Activated CD4-positive, alpha-beta T cell treated with anti-CD3 and anti-CD28 coated beads for 36 hours (primary cell): ENCODE measurements around the gene ABHD10. TPM values are rescaled to one million over a fixed set of nuclear protein-coding genes. Genes with fewer than 3 reads are reported as not detected.

Source experiments
- ATAC-seq: fragments of 200-7000 bp; cut with Tn5 transposase; one replicate; pipeline ENCODE4 v1.10.0; 2021; ENCODE audit warnings: mild to moderate bottlenecking, moderate library complexity
- CTCF ChIA-PET: fragments of 350-600 bp; sonication (Branson Sonifier 250); formaldehyde crosslinking; loops from one replicate; lab custom pipeline; 2021; ENCODE audit warnings: antibody characterized with exemption; lab: Charles Lee
- POLR2A ChIA-PET: fragments of 350-600 bp; sonication (Branson Sonifier 250); formaldehyde crosslinking; loops from one replicate; lab custom pipeline; 2021; ENCODE audit warnings: antibody characterized with exemption, inconsistent platforms; lab: Charles Lee
- DNase-seq: peaks from one replicate; pipeline ENCODE4 v3.0.0-alpha.2; 2020
- H3K27ac Mint-ChIP-seq: one replicate; pipeline ENCODE4 v1.8.0; 2021; ENCODE audit warnings: mixed read lengths
- H3K27me3 Mint-ChIP-seq: one replicate; pipeline ENCODE4 v1.8.0; 2021; ENCODE audit warnings: mixed read lengths
- H3K36me3 Mint-ChIP-seq: one replicate; pipeline ENCODE4 v1.8.0; 2021; ENCODE audit warnings: low read depth, mixed read lengths
- H3K4me1 Mint-ChIP-seq: one replicate; pipeline ENCODE4 v1.8.0; 2021; ENCODE audit warnings: mixed read lengths
- H3K4me3 Mint-ChIP-seq: one replicate; pipeline ENCODE4 v1.8.0; 2021; ENCODE audit warnings: mild to moderate bottlenecking, moderate library complexity, mixed read lengths
- H3K9me3 Mint-ChIP-seq: one replicate; pipeline ENCODE4 v1.8.0; 2021; ENCODE audit warnings: low read depth, mixed read lengths
- intact Hi-C, 2 experiments: fragments of 100-400 bp; cut with DNase I in 1 of 2; cut with micrococcal nuclease in 1 of 2; formaldehyde crosslinking; loops; one replicate each; pipeline versions ENCODE4 v1.14.2 to v1.15.1; 2022 to 2024; cut with DNase I, micrococcal nuclease
- total RNA-seq, 2 experiments: library from RNA; stranded (reverse); gene quantifications; one replicate each; pipeline ENCODE4 v1.2.3, GENCODE V29; 2021

ABHD10 gene
- total RNA-seq, 2 experiments from 2014 or later: 58.7 to 64.1 TPM

- ChIA-PET CTCF (interaction anchor here (0.6 to 20.3 kb wide), 8 partner anchors 16 to 346 kb away, joined by 3 to 515 read pairs (median 40); partner anchors contain the start of genes ABHD10 and TAGLN3), POLR2A (no interaction called here)
- intact Hi-C loops: loop anchor here in 1 of 2 experiments (10.0 kb wide), 1 partner anchor 117 kb away; no protein-coding TSS in a partner anchor
Observed at GRCh38 chr3:112011376-112011940, 32.6 kb downstream of the ABHD10 start.

GRCh38 chr3:112012205-112012992 lies 33.6 kb downstream of the ABHD10 start:
- intact Hi-C loops: loop anchor here in 1 of 2 experiments (2.0 to 10.0 kb wide), 2 partner anchors 14 to 118 kb away; partner anchors contain the start of gene TAGLN3
- ATAC-seq (no peak), DNase-seq (no peak)
- no peaks in the 10 kb centered on the region for H3K36me3 Mint-ChIP-seq
- ChIA-PET CTCF (interaction anchor here (0.7 to 20.3 kb wide), 21 partner anchors 17 to 344 kb away, joined by 3 to 515 read pairs (median 8); partner anchors contain the start of genes ABHD10 and TAGLN3), POLR2A (interaction anchor here (0.7 kb wide), 1 partner anchor 9 kb away, joined by 3 read pairs; no protein-coding TSS in a partner anchor)
- H3K9me3 Mint-ChIP-seq: no peaks in the 10 kb centered on the region
- peaks cover 20% of the 10 kb centered on the region for H3K4me1 Mint-ChIP-seq
- no peak overlapping the region for H3K4me3 Mint-ChIP-seq
- no peak overlapping the region for H3K27ac Mint-ChIP-seq
- no peaks in the 10 kb centered on the region for H3K27me3 Mint-ChIP-seq

More at GRCh38 chr3:112011376-112011940, 32.6 kb downstream of the ABHD10 start:
- H3K27me3 Mint-ChIP-seq: no peaks in the 10 kb centered on the region
- no peak overlapping the region for H3K4me3 Mint-ChIP-seq
- no peak for DNase-seq
- peaks cover 17% of the 10 kb centered on the region for H3K4me1 Mint-ChIP-seq
- no peak overlapping the region for H3K27ac Mint-ChIP-seq
- H3K9me3 Mint-ChIP-seq: no peaks in the 10 kb centered on the region
- ATAC-seq: no peak
- no peaks in the 10 kb centered on the region for H3K36me3 Mint-ChIP-seq

DNA sequence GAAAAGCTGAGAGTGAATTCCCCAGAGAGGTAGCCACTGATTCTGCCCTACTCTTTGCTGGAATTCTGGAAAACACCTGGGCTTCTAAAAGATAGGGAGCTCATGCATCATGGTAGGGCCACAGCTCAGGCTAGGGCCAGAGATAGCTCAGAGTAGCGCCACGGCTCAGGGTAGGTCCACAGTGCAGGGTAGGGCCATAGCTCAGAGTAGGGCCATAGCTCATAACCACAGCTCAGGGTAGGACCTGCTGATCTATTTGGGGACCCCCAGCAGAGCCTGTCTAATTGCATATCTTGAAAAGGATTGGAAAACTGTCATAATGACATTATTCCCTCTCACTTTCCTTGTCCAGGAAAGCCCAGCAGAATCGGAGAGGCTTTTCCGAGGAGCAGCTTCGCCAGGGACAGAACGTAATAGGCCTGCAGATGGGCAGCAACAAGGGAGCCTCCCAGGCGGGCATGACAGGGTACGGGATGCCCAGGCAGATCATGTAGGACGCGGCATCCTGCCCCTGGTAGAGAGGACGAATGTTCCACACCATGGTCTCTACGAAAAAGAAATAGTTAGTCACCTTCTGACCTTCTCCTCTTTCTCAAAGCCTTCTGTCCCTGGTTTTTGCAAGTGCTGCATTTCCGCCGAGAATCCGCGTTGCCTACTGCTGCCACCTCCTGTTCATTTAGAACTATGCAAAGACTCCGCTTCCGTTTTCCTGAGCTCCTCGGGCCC lies 34.4 kb downstream of the ABHD10 start:
- peaks cover 20% of the 10 kb centered on the region for H3K4me1 Mint-ChIP-seq

GRCh38 chr3:112013784-112014143 lies 34.9 kb downstream of the ABHD10 start:
- ATAC-seq (peak; percentile 13), DNase-seq (no peak)
- Mint-ChIP-seq H3K9me3 (no peaks in the 10 kb centered on the region), H3K27me3 (no peaks in the 10 kb centered on the region), H3K4me1 (peaks cover 20% of the 10 kb centered on the region), H3K36me3 (no peaks in the 10 kb centered on the region), H3K27ac (peak overlapping the region; percentile 17), H3K4me3 (no peak overlapping the region)
- ChIA-PET CTCF (interaction anchor here (0.6 to 20.3 kb wide), 53 partner anchors 9 to 500 kb away, joined by 3 to 515 read pairs (median 4); partner anchors contain the start of genes ABHD10, PHLDB2, TAGLN3 and TMPRSS7), POLR2A (interaction anchor here (0.6 to 0.7 kb wide), 3 partner anchors 9 to 130 kb away, joined by 3 to 5 read pairs (median 3); partner anchors contain the start of gene ABHD10)
- intact Hi-C loops: loop anchor here (1.0 to 10.0 kb wide), 7 partner anchors 11 to 344 kb away; partner anchors contain the start of gene TAGLN3 (in 1 of the 2)

More for the DNA sequence above, 34.4 kb downstream of the ABHD10 start:
- Mint-ChIP-seq H3K4me3 (no peak overlapping the region), H3K36me3 (no peaks in the 10 kb centered on the region), H3K27me3 (no peaks in the 10 kb centered on the region), H3K27ac (peak overlapping the region; percentile 29), H3K9me3 (no peaks in the 10 kb centered on the region)
- ATAC-seq (peak; percentile 96), DNase-seq (peak; percentile 82)
- intact Hi-C loops: loop anchor here (1.0 to 10.0 kb wide), 7 partner anchors 11 to 344 kb away; partner anchors contain the start of gene TAGLN3 (in 1 of the 2)
- ChIA-PET CTCF (interaction anchor here (0.6 to 20.3 kb wide), 55 partner anchors 9 to 501 kb away, joined by 3 to 515 read pairs (median 4); partner anchors contain the start of genes ABHD10, PHLDB2, TAGLN3 and TMPRSS7), POLR2A (interaction anchor here (0.6 to 0.7 kb wide), 3 partner anchors 10 to 130 kb away, joined by 3 to 5 read pairs (median 3); partner anchors contain the start of gene ABHD10)

DNA sequence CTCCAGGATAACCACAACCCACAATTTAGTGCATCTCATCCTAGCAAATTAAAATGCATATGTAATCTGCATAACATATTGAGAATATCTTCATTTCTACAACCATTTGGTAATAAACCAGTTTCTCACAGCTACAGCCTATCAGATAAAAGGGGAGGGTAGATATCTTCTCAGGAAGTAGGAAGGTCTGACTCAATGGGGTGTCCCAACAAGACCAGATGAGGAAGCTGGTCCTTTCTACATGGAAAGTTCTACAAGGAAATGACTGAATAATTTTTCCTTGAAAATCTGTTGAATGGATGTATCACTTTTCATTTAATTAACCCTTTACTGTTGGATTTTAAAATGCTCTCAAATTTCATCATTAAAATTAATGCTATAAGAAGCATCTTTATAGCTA lies 38.3 kb downstream of the ABHD10 start:
- H3K4me1 Mint-ChIP-seq: peaks cover 20% of the 10 kb centered on the region
- H3K27ac Mint-ChIP-seq: no peak overlapping the region
- DNase-seq: no peak
- POLR2A ChIA-PET: no interaction called here
- H3K36me3 Mint-ChIP-seq: no peaks in the 10 kb centered on the region
- H3K27me3 Mint-ChIP-seq: no peaks in the 10 kb centered on the region
- H3K4me3 Mint-ChIP-seq: no peak overlapping the region
- no peak for ATAC-seq
- intact Hi-C loops: loop anchor here in 1 of 2 experiments (10.0 kb wide), 1 partner anchor 122 kb away; no protein-coding TSS in a partner anchor
- no peaks in the 10 kb centered on the region for H3K9me3 Mint-ChIP-seq
- CTCF ChIA-PET: interaction anchor here (0.6 to 20.3 kb wide), 10 partner anchors 9 to 638 kb away, joined by 3 to 515 read pairs (median 5); partner anchors contain the start of genes ABHD10, PHLDB2 and TAGLN3

DNA sequence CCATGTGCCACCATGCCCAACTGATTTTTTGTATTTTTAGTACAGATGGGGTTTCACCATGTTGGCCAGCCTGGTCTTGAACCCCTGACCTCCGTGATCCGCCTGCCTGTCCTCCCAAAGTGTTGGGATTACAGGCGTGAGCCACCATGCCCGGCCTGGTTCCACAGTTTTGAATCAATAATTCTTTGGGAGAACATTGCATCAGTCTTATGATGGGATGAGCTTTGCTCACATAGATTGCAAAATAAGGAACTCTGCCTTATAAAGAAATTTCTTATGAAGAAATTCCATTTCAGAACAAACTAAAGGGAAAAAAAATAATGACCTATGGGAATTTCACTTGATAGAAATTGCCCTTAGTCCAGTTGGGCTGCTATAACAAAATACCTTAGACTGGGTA lies 39.9 kb downstream of the ABHD10 start:
- CTCF ChIA-PET: interaction anchor here (20.3 kb wide), 1 partner anchor 23 kb away, joined by 515 read pairs; the partner anchor contains the start of gene TAGLN3

GRCh38 chr3:112019716-112020115 lies 40.9 kb downstream of the ABHD10 start:
- ChIA-PET CTCF (interaction anchor here (1.0 to 20.3 kb wide), 3 partner anchors 22 to 24 kb away, joined by 3 to 515 read pairs (median 5); partner anchors contain the start of gene TAGLN3), POLR2A (no interaction called here)
- Mint-ChIP-seq H3K27me3 (no peaks in the 10 kb centered on the region), H3K9me3 (no peaks in the 10 kb centered on the region), H3K4me1 (peaks cover 3% of the 10 kb centered on the region), H3K27ac (no peak overlapping the region), H3K36me3 (no peaks in the 10 kb centered on the region), H3K4me3 (no peak overlapping the region)
- intact Hi-C loops: loop anchor here in 1 of 2 experiments (10.0 kb wide), 1 partner anchor 125 kb away; no protein-coding TSS in a partner anchor
- DNase-seq (no peak), ATAC-seq (no peak)

More for the DNA sequence above, 39.9 kb downstream of the ABHD10 start:
- Mint-ChIP-seq H3K4me1 (peaks cover 8% of the 10 kb centered on the region), H3K27me3 (no peaks in the 10 kb centered on the region), H3K36me3 (no peaks in the 10 kb centered on the region), H3K4me3 (no peak overlapping the region), H3K9me3 (no peaks in the 10 kb centered on the region), H3K27ac (no peak overlapping the region)
- intact Hi-C loops: loop anchor here in 1 of 2 experiments (10.0 kb wide), 1 partner anchor 124 kb away; no protein-coding TSS in a partner anchor
- POLR2A ChIA-PET: interaction anchor here (0.6 kb wide), 1 partner anchor 16 kb away, joined by 3 read pairs; no protein-coding TSS in a partner anchor
- ATAC-seq (no peak), DNase-seq (no peak)

DNA sequence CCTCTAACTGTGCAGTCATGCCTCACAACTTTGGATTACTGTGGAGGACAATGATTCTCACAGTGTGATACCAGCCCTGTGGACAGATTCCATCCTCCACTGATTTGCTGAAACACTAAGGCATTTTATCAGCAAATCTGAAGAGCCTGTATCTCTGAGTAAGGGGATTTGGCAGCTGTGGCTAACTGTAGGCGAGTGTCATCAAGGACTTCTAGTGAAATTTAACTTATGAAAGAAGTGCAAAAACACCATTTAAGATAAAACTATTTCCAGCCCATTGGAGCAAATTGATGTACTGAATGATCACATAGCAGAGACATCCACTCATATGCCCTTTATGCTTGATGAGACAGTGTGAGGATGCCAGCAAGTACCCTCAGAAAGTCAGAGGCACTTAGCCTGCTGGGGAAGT lies 41.9 kb downstream of the ABHD10 start:
- Mint-ChIP-seq H3K4me1 (peaks cover 3% of the 10 kb centered on the region), H3K4me3 (no peak overlapping the region), H3K36me3 (no peaks in the 10 kb centered on the region), H3K27me3 (no peaks in the 10 kb centered on the region), H3K9me3 (no peaks in the 10 kb centered on the region), H3K27ac (no peak overlapping the region)
- no peak for DNase-seq
- intact Hi-C loops: no loop called here
- CTCF ChIA-PET: interaction anchor here (1.1 to 20.3 kb wide), 2 partner anchors 21 to 25 kb away, joined by 5 to 515 read pairs; partner anchors contain the start of gene TAGLN3
- ATAC-seq: no peak
- POLR2A ChIA-PET: no interaction called here

DNA sequence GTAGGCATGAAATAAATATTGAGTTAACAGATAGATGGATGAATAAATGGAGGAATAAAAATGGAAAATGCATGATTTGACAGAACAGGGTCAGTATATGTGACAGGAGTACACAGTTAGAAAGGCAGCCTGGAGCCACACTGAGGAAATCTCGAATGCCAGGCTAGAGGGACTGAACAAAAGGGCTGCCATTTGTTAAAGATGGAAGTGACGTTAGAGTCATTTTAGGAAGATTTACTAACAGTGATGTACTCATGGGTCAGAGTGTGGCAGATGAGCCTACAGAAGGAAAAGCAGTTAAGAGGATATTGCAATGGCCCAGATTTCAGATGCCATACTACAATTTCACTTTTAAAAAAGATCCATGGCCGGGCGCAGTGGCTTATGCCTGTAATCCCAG lies 48.3 kb downstream of the ABHD10 start:
- ATAC-seq (no peak), DNase-seq (no peak)
- ChIA-PET POLR2A (no interaction called here), CTCF (interaction anchor here (0.7 kb wide), 1 partner anchor 17 kb away, joined by 6 read pairs; no protein-coding TSS in a partner anchor)
- no peak overlapping the region for H3K4me3 Mint-ChIP-seq
- H3K27ac Mint-ChIP-seq: no peak overlapping the region
- intact Hi-C loops: no loop called here
- no peaks in the 10 kb centered on the region for H3K36me3 Mint-ChIP-seq
- H3K4me1 Mint-ChIP-seq: no peaks in the 10 kb centered on the region
- no peaks in the 10 kb centered on the region for H3K9me3 Mint-ChIP-seq
- peaks cover 2% of the 10 kb centered on the region for H3K27me3 Mint-ChIP-seq

DNA sequence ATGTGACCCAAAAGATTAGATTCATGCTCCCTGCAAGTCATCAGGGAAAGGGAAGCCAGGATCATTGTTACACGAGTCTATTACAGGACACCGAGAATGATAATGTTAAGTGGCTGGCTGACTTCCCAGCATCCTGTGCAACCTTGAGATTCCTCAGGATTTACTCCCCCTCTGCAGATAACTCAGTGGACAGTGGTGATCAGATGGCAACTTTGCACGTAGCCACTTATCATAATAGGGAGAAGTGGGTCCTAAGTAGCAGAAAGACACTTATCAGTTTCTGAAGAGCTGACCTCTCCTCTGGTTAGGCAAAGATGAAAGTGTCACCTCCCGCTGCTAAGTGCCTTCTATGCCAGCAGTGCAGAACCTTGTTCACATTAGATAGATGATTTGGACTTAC lies 49.0 kb downstream of the ABHD10 start:
- intact Hi-C loops: no loop called here
- no peaks in the 10 kb centered on the region for H3K36me3 Mint-ChIP-seq
- H3K27me3 Mint-ChIP-seq: peaks cover 2% of the 10 kb centered on the region
- no peaks in the 10 kb centered on the region for H3K4me1 Mint-ChIP-seq
- H3K9me3 Mint-ChIP-seq: no peaks in the 10 kb centered on the region
- ChIA-PET CTCF (interaction anchor here (0.7 kb wide), 1 partner anchor 38 kb away, joined by 3 read pairs; no protein-coding TSS in a partner anchor), POLR2A (no interaction called here)
- H3K27ac Mint-ChIP-seq: no peak overlapping the region
- DNase-seq: no peak
- ATAC-seq: no peak
- H3K4me3 Mint-ChIP-seq: no peak overlapping the region
